GM10266 (cell line): ENCODE measurements around the gene ARMC10.
"Not testable (repeated sequence)": the region's sequence is repeated elsewhere in the genome, so short reads cannot be mapped to it uniquely, and the experiment has no call there.

Experiments
- DNase-seq: peaks from one replicate; pipeline ENCODE4 v3.0.0; 2012; ENCODE audit errors: extremely low spot score
- CTCF ChIP-seq: IDR thresholded peaks from 2 replicates; pipeline ENCODE4 v1.5.1; 2012; ENCODE audit warnings: mild to moderate bottlenecking, low read depth; ENCODE audit not compliant: control insufficient read depth, insufficient read depth; ENCODE audit errors: missing control alignments

Gene ARMC10

GRCh38 chr7:103140061-103140460 is 65.1 kb downstream of the ARMC10 start:
- TF ChIP-seq CTCF, result no peak

GRCh38 chr7:103140685-103141084 is 65.7 kb downstream of the ARMC10 start:
- no peak for TF ChIP-seq CTCF

More at GRCh38 chr7:103140061-103140460, 65.1 kb downstream of the ARMC10 start:
- DNase-seq, result no peak

GRCh38 chr7:103141753-103142404 is 66.9 kb downstream of the ARMC10 start:
- DNase-seq, result no peak

More at GRCh38 chr7:103140685-103141084, 65.7 kb downstream of the ARMC10 start:
- no peak for DNase-seq

GRCh38 chr7:103142494-103142893 is 67.6 kb downstream of the ARMC10 start:
- TF ChIP-seq CTCF, result no peak
- DNase-seq, result no peak

More at GRCh38 chr7:103141753-103142404, 66.9 kb downstream of the ARMC10 start:
- no peak for TF ChIP-seq CTCF

- no peak for DNase-seq
- TF ChIP-seq CTCF, result no peak
Measured at GRCh38 chr7:103143868-103144267, 68.9 kb downstream of the ARMC10 start.

- not testable (repeated sequence) for DNase-seq
Measured at GRCh38 chr7:103144754-103145153, 69.8 kb downstream of the ARMC10 start.

- DNase-seq, result no peak
- no peak for TF ChIP-seq CTCF
Measured at GRCh38 chr7:103148131-103148993, 73.4 kb downstream of the ARMC10 start.
